Liver (tissue), 9 donors: ENCODE results near the gene LRCOL1. TPM values are rescaled to one million over a fixed set of nuclear protein-coding genes. Genes with fewer than 3 reads are reported as not detected.

Source experiments
- DNase-seq: peaks from one replicate; pipeline ENCODE4 v3.0.0-alpha.2; 2017; ENCODE audit warnings: low spot score
- H3K27ac ChIP-seq, 2 donors: one replicate each; pipeline ENCODE4 v1.7.0; 2013; ENCODE audit warnings: inconsistent platforms in 2 of 2, low read length in 2 of 2, control low read depth in 1 of 2, low read depth in 1 of 2, mild to moderate bottlenecking in 1 of 2
- H3K27me3 ChIP-seq, 4 donors: one replicate each; pipeline versions ENCODE4 v1.6.1 to v1.7.0; 2013; ENCODE audit warnings: low read length in 3 of 4, inconsistent platforms in 1 of 4, mild to moderate bottlenecking in 1 of 4, moderate library complexity in 1 of 4; ENCODE audit not compliant: control insufficient read depth in 4 of 4, insufficient read depth in 4 of 4
- H3K36me3 ChIP-seq, 4 donors: one replicate each; pipeline versions ENCODE4 v1.6.1 to v1.7.0; 2013; ENCODE audit warnings: low read length in 3 of 4, mild to moderate bottlenecking in 3 of 4, low read depth in 1 of 4, moderate library complexity in 1 of 4; ENCODE audit not compliant: control insufficient read depth in 4 of 4, insufficient read depth in 3 of 4
- H3K4me1 ChIP-seq, 4 donors: one replicate each; pipeline versions ENCODE4 v1.6.1 to v1.7.0; 2013; ENCODE audit warnings: low read length in 3 of 4, mild to moderate bottlenecking in 3 of 4, moderate library complexity in 1 of 4; ENCODE audit not compliant: control insufficient read depth in 4 of 4, insufficient read depth in 4 of 4
- H3K4me3 ChIP-seq, 3 donors: one replicate each; pipeline versions ENCODE4 v1.6.1 to v1.7.0; 2013; ENCODE audit warnings: low read length in 3 of 3, control low read depth in 1 of 3, low read depth in 1 of 3, mild to moderate bottlenecking in 1 of 3
- H3K9ac ChIP-seq, 2 donors: one replicate each; pipeline ENCODE4 v1.7.0; 2013; ENCODE audit warnings: low read length in 2 of 2, mild to moderate bottlenecking in 2 of 2, moderate library complexity in 2 of 2, control low read depth in 1 of 2, low read depth in 1 of 2
- H3K9me3 ChIP-seq, 4 donors: one replicate each; pipeline versions ENCODE4 v1.6.1 to v1.7.0; 2013; ENCODE audit warnings: low read length in 3 of 4; ENCODE audit not compliant: control insufficient read depth in 4 of 4
- ATF3 ChIP-seq: IDR thresholded peaks from 2 replicates; pipeline ENCODE4 v1.6.1; 2016; ENCODE audit warnings: antibody characterized with exemption
- CTCF ChIP-seq: fragments of 150-350 bp; IDR thresholded peaks from 2 replicates; pipeline ENCODE4 v1.5.1; 2017; ENCODE audit warnings: improper control_type of control experiment, low read depth, low read length; ENCODE audit not compliant: missing input control
- FOXA1 ChIP-seq: IDR thresholded peaks from 2 replicates; pipeline ENCODE4 v1.6.1; 2016; ENCODE audit warnings: antibody characterized with exemption
- FOXA2 ChIP-seq: IDR thresholded peaks from 2 replicates; pipeline ENCODE4 v1.6.1; 2016; ENCODE audit warnings: antibody characterized with exemption
- GABPA ChIP-seq, 2 donors: IDR thresholded peaks in 1 of 2; conservative IDR thresholded peaks in 1 of 2; 2 replicates each; pipeline ENCODE4 v1.6.1; 2016; ENCODE audit warnings: antibody characterized with exemption in 2 of 2, mild to moderate bottlenecking in 1 of 2, moderate library complexity in 1 of 2
- HNF4A ChIP-seq, 2 donors: conservative IDR thresholded peaks; 2 replicates each; pipeline ENCODE4 v1.6.1; 2016; ENCODE audit warnings: antibody characterized with exemption in 2 of 2, mild to moderate bottlenecking in 2 of 2
- HNF4G ChIP-seq: IDR thresholded peaks from 2 replicates; pipeline ENCODE4 v1.6.1; 2016; ENCODE audit warnings: antibody characterized with exemption
- JUND ChIP-seq, 2 donors: IDR thresholded peaks; 2 replicates each; pipeline ENCODE4 v1.6.1; 2016; ENCODE audit warnings: antibody characterized with exemption in 2 of 2
- MAX ChIP-seq: IDR thresholded peaks from 2 replicates; pipeline ENCODE4 v1.6.1; 2016; ENCODE audit warnings: antibody characterized with exemption
- NR2F2 ChIP-seq: IDR thresholded peaks from 2 replicates; pipeline ENCODE4 v1.6.1; 2016; ENCODE audit warnings: antibody characterized with exemption
- RXRA ChIP-seq, 2 donors: IDR thresholded peaks; 2 replicates each; pipeline ENCODE4 v1.6.1; 2017 to 2018; ENCODE audit warnings: antibody characterized with exemption in 2 of 2, mild to moderate bottlenecking in 1 of 2
- TAF1 ChIP-seq: conservative IDR thresholded peaks from 2 replicates; pipeline ENCODE4 v1.6.1; 2016; ENCODE audit warnings: antibody characterized with exemption, mild to moderate bottlenecking
- YY1 ChIP-seq: IDR thresholded peaks from 2 replicates; pipeline ENCODE4 v1.6.1; 2016; ENCODE audit warnings: antibody characterized with exemption, mild to moderate bottlenecking
- WGBS: extraction: QIAGEN DNeasy Blood & Tissue Kit; methylation state at CpG from one replicate; pipeline ENCODE4 v1.1.7; 2013; 5-methylcytosine and 5-hydroxymethylcytosine counted together
- polyA plus RNA-seq, 2 donors: library from polyadenylated mRNA; stranded (reverse) in 1 of 2; unstranded in 1 of 2; fragments of 200-250 nt in 1 of 2; fragments of >200 nt in 1 of 2; fragmentation: Nextera tagmentation in 1 of 2; extraction: Ambion mirVana in 1 of 2; gene quantifications; one replicate each; pipeline versions ENCODE4 v1.2.1 to v1.2.3, GENCODE V29; 2013 to 2015
- total RNA-seq, 2 donors: library from RNA; depleted of rRNA; stranded (reverse); fragments of >200 nt; gene quantifications; one replicate each; pipeline ENCODE4 v1.2.3, GENCODE V29; 2014
- donor health status: healthy.
- donor health status: healthy.
- donor health status: healthy.
- donor health status: healthy.
- donor health status: healthy.

LRCOL1 gene
- total and polyA plus RNA-seq, 4 donors = 2.6 to 40.7 (median 5.9) TPM; not detected in 1

- TF ChIP-seq CTCF = no peak
- TF ChIP-seq FOXA1 = no peak
- no peak for TF ChIP-seq ATF3
- no peak for TF ChIP-seq GABPA (IDR thresholded peaks at IDR 0.05 in 1 of 2, conservative IDR thresholded peaks at IDR 0.05 in 1 of 2)
- no peak for TF ChIP-seq JUND (IDR thresholded peaks at IDR 0.05)
- TF ChIP-seq FOXA2 = no peak
- no peak for TF ChIP-seq RXRA (IDR thresholded peaks at IDR 0.05)
- no peak for TF ChIP-seq HNF4A (conservative IDR thresholded peaks at IDR 0.05)
- TF ChIP-seq HNF4G = no peak
- no peak for TF ChIP-seq MAX
- TF ChIP-seq TAF1 = no peak
- no peak for TF ChIP-seq NR2F2
- TF ChIP-seq YY1 = no peak
Observed at GRCh38 chr12:132620113-132620898, 9.9 kb upstream of the LRCOL1 start (continued).

- no peak for TF ChIP-seq FOXA1
- TF ChIP-seq GABPA (IDR thresholded peaks at IDR 0.05 in 1 of 2, conservative IDR thresholded peaks at IDR 0.05 in 1 of 2) = no peak
- no peak for TF ChIP-seq YY1
- no peak for DNase-seq
- 21% methylated on average over 53 of the region's 53 CpGs for WGBS
- Histone ChIP-seq H3K27ac (no peak overlapping the region), H3K4me3 (no peak overlapping the region), H3K4me1 (peaks cover 0 to 9% (median 7%) of the 10 kb centered on the region in 4 donors), H3K27me3 (peaks cover 0 to 6% (median 0%) of the 10 kb centered on the region in 4 donors), H3K9me3 (peaks cover 0 to 5% (median 1%) of the 10 kb centered on the region in 4 donors), H3K36me3 (peaks cover 0 to 8% (median 2%) of the 10 kb centered on the region in 4 donors), H3K9ac (no peak overlapping the region)
Observed at GRCh38 chr12:132619386-132620112, 9.2 kb upstream of the LRCOL1 start.

GRCh38 chr12:132619071-132619385 is 8.6 kb upstream of the LRCOL1 start:
- no peak overlapping the region for H3K9ac ChIP-seq
- H3K4me1 ChIP-seq = peaks cover 4 to 9% (median 7%) of the 10 kb centered on the region in 4 donors
- peaks cover 0 to 3% (median 0%) of the 10 kb centered on the region in 4 donors for H3K36me3 ChIP-seq
- DNase-seq = no peak
- peaks cover 0 to 6% (median 0%) of the 10 kb centered on the region in 4 donors for H3K27me3 ChIP-seq
- peaks cover 0 to 5% (median 1%) of the 10 kb centered on the region in 4 donors for H3K9me3 ChIP-seq
- WGBS = 20% methylated on average over 27 of the region's 28 CpGs
- H3K4me3 ChIP-seq = peak overlapping the region in 1 of 3 donors; percentile 34
- TF ChIP-seq MAX = no peak
- no peak for TF ChIP-seq CTCF
- no peak for TF ChIP-seq HNF4A (conservative IDR thresholded peaks at IDR 0.05)
- H3K27ac ChIP-seq = no peak overlapping the region
